ENCODE measurements around the gene COPS8.

DNA sequence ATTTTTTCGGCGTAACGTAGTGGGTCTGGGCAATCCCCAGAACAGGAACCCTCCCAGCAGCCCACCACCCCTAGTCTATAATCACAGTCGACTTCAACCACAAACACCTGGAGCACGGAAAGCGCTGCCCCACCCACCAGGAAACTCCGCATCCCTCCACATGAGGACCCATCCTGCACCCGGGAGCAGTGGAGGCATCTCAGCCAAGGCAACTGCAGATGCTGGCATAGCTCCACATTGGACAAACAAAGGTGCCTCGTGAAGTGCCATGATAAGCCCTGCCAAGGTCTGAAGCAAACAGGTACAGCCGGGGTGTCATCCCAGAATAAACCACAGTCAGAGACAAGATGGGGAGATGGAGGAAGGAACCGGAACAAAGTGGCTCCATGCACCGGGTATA, 24.3 kb upstream of the COPS8 start:
- TF ChIP-seq, protein P1, sequence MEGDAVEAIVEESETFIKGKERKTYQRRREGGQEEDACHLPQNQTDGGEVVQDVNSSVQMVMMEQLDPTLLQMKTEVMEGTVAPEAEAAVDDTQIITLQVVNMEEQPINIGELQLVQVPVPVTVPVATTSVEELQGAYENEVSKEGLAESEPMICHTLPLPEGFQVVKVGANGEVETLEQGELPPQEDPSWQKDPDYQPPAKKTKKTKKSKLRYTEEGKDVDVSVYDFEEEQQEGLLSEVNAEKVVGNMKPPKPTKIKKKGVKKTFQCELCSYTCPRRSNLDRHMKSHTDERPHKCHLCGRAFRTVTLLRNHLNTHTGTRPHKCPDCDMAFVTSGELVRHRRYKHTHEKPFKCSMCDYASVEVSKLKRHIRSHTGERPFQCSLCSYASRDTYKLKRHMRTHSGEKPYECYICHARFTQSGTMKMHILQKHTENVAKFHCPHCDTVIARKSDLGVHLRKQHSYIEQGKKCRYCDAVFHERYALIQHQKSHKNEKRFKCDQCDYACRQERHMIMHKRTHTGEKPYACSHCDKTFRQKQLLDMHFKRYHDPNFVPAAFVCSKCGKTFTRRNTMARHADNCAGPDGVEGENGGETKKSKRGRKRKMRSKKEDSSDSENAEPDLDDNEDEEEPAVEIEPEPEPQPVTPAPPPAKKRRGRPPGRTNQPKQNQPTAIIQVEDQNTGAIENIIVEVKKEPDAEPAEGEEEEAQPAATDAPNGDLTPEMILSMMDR (conservative IDR thresholded peaks at IDR 0.05; ENCODE audit: low read depth in 2 of 2), result no peak
- TF ChIP-seq POLR2AphosphoS5 (IDR thresholded peaks at IDR 0.05; ENCODE audit: low read depth) (no peak), EZH2phosphoT487 (IDR thresholded peaks at IDR 0.05; ENCODE audit: unreplicated experiment) (no peak), EZH2 (IDR thresholded peaks at IDR 0.05; ENCODE audit: low read depth, unreplicated experiment) (no peak), STAT1 (IDR thresholded peaks at IDR 0.05; ENCODE audit: unreplicated experiment) (no peak), NANOG (IDR thresholded peaks at IDR 0.05; ENCODE audit: borderline replicate concordance) (no peak), ZNF331 (CRISPR knock-in tag; IDR thresholded peaks at IDR 0.05; ENCODE audit: low read depth) (no peak)
- TF ChIP-seq, protein P2, sequence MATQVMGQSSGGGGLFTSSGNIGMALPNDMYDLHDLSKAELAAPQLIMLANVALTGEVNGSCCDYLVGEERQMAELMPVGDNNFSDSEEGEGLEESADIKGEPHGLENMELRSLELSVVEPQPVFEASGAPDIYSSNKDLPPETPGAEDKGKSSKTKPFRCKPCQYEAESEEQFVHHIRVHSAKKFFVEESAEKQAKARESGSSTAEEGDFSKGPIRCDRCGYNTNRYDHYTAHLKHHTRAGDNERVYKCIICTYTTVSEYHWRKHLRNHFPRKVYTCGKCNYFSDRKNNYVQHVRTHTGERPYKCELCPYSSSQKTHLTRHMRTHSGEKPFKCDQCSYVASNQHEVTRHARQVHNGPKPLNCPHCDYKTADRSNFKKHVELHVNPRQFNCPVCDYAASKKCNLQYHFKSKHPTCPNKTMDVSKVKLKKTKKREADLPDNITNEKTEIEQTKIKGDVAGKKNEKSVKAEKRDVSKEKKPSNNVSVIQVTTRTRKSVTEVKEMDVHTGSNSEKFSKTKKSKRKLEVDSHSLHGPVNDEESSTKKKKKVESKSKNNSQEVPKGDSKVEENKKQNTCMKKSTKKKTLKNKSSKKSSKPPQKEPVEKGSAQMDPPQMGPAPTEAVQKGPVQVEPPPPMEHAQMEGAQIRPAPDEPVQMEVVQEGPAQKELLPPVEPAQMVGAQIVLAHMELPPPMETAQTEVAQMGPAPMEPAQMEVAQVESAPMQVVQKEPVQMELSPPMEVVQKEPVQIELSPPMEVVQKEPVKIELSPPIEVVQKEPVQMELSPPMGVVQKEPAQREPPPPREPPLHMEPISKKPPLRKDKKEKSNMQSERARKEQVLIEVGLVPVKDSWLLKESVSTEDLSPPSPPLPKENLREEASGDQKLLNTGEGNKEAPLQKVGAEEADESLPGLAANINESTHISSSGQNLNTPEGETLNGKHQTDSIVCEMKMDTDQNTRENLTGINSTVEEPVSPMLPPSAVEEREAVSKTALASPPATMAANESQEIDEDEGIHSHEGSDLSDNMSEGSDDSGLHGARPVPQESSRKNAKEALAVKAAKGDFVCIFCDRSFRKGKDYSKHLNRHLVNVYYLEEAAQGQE (IDR thresholded peaks at IDR 0.05; ENCODE audit: unreplicated experiment), result no peak
- TF ChIP-seq, protein P3, sequence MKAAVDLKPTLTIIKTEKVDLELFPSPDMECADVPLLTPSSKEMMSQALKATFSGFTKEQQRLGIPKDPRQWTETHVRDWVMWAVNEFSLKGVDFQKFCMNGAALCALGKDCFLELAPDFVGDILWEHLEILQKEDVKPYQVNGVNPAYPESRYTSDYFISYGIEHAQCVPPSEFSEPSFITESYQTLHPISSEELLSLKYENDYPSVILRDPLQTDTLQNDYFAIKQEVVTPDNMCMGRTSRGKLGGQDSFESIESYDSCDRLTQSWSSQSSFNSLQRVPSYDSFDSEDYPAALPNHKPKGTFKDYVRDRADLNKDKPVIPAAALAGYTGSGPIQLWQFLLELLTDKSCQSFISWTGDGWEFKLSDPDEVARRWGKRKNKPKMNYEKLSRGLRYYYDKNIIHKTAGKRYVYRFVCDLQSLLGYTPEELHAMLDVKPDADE (IDR thresholded peaks at IDR 0.05), result no peak

Measured in GM23338 (cell line).